ENCODE results near the gene TNNT2.

- no peak for TF ChIP-seq CTCF (IDR thresholded peaks at IDR 0.05)
- TF ChIP-seq POLR2AphosphoS5 (IDR thresholded peaks at IDR 0.05), result no peak
- TF ChIP-seq POLR2A (IDR thresholded peaks at IDR 0.05), result no peak
Observed at GRCh38 chr1:201322653-201323510, 54.6 kb downstream of the TNNT2 start.

Measured in stomach (tissue), 4 donors.